C4-2B (cell line): ENCODE data around the gene PDPN.
"Not testable (repeated sequence)": the region's sequence is repeated elsewhere in the genome, so short reads cannot be mapped to it uniquely, and the experiment has no call there.

Experiments used
- ZFX ChIP-seq: fragments of 450-650 bp; IDR thresholded peaks from 2 replicates; pipeline ENCODE4 v1.6.1; 2017
- TF ChIP-seq, protein P1 (sequence below): fragments of 450-650 bp; conservative IDR thresholded peaks from 2 replicates; pipeline ENCODE4 v1.5.1; 2017; ENCODE audit warnings: mild to moderate bottlenecking

DNA sequence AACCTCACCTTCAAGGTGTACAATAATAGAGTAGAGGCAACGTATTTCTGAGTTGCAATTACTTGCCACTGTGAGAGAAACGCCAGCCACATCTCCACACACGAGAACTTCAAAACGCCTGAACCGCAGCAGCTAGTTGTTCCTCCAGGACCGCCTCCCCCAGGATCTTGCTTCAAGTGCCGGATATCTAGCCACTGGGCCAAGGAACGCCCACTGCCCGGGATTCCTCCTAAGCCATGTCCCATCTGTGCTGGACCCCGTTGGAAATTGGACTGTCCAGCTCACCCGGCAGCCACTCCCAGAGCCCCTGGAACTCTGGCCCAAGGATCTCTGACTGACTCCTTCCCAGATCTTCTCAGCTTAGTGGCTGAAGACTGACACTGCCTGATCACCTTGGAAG, 20.7 kb upstream of the PDPN start:
- TF ChIP-seq, protein P1, sequence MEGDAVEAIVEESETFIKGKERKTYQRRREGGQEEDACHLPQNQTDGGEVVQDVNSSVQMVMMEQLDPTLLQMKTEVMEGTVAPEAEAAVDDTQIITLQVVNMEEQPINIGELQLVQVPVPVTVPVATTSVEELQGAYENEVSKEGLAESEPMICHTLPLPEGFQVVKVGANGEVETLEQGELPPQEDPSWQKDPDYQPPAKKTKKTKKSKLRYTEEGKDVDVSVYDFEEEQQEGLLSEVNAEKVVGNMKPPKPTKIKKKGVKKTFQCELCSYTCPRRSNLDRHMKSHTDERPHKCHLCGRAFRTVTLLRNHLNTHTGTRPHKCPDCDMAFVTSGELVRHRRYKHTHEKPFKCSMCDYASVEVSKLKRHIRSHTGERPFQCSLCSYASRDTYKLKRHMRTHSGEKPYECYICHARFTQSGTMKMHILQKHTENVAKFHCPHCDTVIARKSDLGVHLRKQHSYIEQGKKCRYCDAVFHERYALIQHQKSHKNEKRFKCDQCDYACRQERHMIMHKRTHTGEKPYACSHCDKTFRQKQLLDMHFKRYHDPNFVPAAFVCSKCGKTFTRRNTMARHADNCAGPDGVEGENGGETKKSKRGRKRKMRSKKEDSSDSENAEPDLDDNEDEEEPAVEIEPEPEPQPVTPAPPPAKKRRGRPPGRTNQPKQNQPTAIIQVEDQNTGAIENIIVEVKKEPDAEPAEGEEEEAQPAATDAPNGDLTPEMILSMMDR: not testable (repeated sequence)
- not testable (repeated sequence) for TF ChIP-seq ZFX
